Endometrial microvascular endothelial cells (primary cell): ENCODE data around the gene EIF4EBP2. TPM values are rescaled to one million over a fixed set of nuclear protein-coding genes. Genes with fewer than 3 reads are reported as not detected.

Experiments
- in situ Hi-C: cut with HindIII; loops from 2 replicates; pipeline ENCODE4 v1.10.0; 2017; ENCODE audit warnings: low sequenced_read_pairs, low pct_unique_long_range_greater_than_20kb; ENCODE audit errors: inconsistent ontology term
- total RNA-seq: library from RNA; depleted of rRNA; stranded (reverse); fragments of >200 nt; gene quantifications from one replicate; pipeline ENCODE4 v1.2.3, GENCODE V29; 2015; ENCODE audit errors: inconsistent ontology term

Gene EIF4EBP2, protein sequence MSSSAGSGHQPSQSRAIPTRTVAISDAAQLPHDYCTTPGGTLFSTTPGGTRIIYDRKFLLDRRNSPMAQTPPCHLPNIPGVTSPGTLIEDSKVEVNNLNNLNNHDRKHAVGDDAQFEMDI
- 31.6 TPM for total RNA-seq

- in situ Hi-C loops = no loop called here
Measured at GRCh38 chr10:70404036-70404786, at the start of gene EIF4EBP2. Gene EIF4EBP2, plus strand, starts transcription at chr10:70404145. Its CDS starts 257 bp downstream, at chr10:70404402.

GRCh38 chr10:70354556-70354955 lies 49.4 kb upstream of the EIF4EBP2 start:
- in situ Hi-C loops = no loop called here

DNA sequence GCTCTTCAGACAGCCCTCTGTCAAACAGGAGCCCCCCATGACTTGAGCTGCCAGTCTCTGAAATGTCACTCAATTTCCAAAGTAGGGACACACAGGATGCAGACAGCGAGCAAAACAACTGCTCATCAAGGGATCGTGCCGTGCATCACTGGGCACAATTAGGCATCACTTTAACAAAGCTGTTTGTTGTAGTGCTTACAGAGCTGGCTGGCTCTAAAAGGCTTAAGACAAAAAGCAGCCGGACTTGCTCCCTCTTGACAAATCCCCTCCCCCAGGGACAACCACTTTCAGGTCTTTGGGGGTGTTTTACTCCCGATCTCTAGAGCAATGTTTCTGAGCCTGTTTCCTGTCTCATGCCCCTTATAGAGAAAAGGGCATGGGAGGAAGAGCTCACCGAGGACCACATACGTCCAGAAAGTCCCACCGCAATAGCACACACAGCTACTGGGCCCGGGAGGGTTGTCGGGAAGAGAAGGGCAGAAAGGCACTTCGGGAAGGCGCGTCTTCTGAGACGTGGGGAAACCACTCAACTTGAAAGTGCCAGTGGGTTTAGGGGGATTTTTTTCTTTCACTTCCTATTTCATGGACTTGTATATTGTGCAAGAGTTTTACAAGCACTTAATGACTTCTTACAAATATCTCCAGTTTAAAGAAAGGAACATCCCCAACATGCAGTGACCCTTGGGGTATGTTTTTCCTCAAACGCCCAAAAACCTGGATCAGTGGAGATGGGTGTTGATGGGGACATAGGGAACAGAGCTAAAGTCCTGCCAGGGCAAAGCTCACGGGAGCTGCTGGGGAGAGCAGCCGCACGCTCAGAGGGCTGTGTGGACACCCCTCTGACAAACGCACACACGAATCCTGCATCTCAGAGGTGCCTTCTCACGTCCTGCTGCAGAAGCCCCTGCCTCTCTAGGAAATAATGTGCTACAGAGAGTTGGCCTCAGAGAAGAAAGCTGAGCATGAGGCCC lies 48.6 kb upstream of the EIF4EBP2 start:
- in situ Hi-C loops = no loop called here

DNA sequence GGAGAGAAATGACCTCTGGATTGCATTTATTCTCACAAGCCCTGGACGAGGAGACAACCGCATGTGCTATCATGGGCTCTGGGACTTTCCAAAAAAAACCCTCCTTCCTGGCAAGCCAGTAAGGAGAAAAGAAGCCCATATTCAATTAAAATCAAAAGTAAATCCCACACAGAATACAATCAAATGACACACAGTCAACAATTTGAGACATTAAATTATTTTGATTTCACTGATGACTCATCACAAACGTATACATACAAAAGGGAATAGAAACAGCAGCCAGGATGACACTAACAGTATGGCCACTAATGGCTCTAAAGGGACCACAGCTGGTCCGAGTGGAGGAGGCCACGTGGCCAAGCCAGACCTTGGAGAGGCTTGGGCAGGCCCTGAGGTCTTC lies 46.4 kb upstream of the EIF4EBP2 start:
- in situ Hi-C loops = no loop called here

- in situ Hi-C loops = no loop called here
Measured at GRCh38 chr10:70358446-70358845, 45.5 kb upstream of the EIF4EBP2 start.

GRCh38 chr10:70359017-70359550 lies 44.9 kb upstream of the EIF4EBP2 start:
- in situ Hi-C loops = no loop called here

DNA sequence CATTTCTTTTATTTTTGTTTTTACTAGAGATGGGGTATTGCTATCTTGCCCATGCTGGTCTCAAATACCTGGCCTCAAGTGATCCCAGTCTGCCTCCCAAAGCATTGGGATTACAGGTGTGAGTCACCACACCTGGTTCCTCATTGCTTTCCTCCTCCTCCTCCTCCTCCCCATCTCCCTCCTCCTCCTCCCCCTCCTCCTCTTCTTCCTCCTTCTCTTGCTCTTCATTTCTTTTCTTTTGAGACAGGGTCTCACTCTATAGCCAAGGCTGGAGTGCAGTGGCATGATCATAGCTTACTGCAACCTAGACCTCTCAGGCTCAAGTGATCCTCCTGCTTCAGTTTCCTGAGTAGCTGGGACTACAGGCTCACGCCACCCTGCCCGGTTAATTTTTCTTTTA lies 43.7 kb upstream of the EIF4EBP2 start:
- in situ Hi-C loops = no loop called here

- in situ Hi-C loops = no loop called here
Measured at GRCh38 chr10:70362328-70362727, 41.6 kb upstream of the EIF4EBP2 start.

GRCh38 chr10:70363292-70363691 lies 40.7 kb upstream of the EIF4EBP2 start:
- in situ Hi-C loops = no loop called here

GRCh38 chr10:70363971-70364771 lies 39.8 kb upstream of the EIF4EBP2 start:
- in situ Hi-C loops = no loop called here

- in situ Hi-C loops = no loop called here
Measured at GRCh38 chr10:70364772-70365091, 39.2 kb upstream of the EIF4EBP2 start.

DNA sequence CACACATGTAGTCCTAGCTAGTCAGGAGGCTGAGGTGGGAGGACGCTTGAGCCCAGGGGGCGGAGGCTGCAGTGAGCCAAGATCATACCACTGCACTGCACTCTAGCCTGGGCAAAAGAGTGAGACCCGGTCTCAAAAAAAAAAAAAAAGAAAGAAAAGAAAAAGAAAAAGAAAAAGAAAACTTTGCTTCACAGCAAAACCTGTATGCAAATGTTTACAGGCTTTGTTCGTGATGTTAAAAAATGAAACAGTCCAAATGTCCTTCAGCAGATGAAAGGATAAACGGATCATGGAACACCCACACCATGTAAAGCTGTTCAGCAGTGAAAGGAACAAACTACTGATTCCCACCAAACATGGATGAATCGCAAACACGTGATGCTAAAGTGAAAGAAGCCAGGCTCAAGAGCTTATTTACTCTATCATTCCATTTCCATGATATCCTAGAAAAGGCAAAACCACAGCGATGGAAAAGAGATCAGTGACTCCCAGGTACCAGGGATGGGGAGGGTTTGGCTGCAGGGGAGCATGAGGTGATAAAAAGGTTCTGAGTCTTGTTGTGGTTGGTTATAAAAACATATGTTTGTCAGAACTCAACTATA lies 36.6 kb upstream of the EIF4EBP2 start:
- in situ Hi-C loops = no loop called here

GRCh38 chr10:70368774-70369482 lies 35.0 kb upstream of the EIF4EBP2 start:
- in situ Hi-C loops = no loop called here

DNA sequence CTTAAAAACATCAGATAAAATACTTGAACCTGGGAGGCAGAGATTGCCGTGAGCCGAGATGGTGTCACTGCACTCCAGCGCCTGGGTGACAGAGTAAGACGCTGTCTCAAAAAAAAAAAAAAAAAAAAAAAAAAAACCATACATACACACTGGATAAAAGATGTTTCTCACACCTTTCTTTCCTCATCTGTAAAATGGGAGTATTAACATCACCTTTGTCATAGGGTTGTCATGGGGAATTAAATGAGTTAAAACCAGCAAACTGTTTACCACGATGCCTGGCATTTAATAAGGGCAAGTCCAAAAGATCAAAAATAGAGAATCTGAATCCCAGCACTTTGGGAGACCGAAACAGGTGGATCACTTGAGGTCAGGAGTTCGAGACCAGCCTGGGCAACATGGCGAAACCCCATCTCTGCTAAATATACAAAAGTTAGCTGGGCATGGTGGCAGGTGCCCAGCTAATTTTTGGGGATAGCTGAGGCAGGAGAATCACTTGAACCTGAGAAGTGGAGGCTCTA lies 34.4 kb upstream of the EIF4EBP2 start:
- in situ Hi-C loops = no loop called here

GRCh38 chr10:70370766-70371165 lies 33.2 kb upstream of the EIF4EBP2 start:
- in situ Hi-C loops = no loop called here

DNA sequence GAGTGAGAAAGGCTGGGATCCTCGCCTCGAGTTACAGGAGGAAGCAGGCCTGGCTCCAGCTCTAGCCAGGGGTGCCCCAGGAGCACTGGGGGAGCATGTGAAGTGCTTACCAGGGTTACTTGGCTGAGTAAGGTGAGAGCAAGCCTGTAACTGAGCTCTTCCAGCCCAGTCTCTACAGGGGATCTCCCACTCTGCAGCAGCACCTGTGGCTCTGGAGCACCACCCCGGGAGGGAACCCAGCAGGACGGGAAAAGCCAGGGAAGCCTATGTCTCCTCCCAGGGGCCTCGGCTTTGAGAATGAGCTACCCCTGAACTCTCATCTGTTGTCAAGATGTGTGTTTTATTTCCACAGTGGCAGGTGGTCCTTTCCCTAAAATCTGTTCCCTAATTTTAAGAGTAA lies 32.1 kb upstream of the EIF4EBP2 start:
- in situ Hi-C loops = no loop called here

- in situ Hi-C loops = no loop called here
Measured at GRCh38 chr10:70374775-70375614, 28.9 kb upstream of the EIF4EBP2 start.
